ENCODE measurements around the gene CYP27B1. TPM values are rescaled to one million over a fixed set of nuclear protein-coding genes. Genes with fewer than 3 reads are reported as not detected.

The CYP27B1 gene, protein sequence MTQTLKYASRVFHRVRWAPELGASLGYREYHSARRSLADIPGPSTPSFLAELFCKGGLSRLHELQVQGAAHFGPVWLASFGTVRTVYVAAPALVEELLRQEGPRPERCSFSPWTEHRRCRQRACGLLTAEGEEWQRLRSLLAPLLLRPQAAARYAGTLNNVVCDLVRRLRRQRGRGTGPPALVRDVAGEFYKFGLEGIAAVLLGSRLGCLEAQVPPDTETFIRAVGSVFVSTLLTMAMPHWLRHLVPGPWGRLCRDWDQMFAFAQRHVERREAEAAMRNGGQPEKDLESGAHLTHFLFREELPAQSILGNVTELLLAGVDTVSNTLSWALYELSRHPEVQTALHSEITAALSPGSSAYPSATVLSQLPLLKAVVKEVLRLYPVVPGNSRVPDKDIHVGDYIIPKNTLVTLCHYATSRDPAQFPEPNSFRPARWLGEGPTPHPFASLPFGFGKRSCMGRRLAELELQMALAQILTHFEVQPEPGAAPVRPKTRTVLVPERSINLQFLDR
- 4.2 and 4.3 TPM in 2 replicates for total RNA-seq

DNA sequence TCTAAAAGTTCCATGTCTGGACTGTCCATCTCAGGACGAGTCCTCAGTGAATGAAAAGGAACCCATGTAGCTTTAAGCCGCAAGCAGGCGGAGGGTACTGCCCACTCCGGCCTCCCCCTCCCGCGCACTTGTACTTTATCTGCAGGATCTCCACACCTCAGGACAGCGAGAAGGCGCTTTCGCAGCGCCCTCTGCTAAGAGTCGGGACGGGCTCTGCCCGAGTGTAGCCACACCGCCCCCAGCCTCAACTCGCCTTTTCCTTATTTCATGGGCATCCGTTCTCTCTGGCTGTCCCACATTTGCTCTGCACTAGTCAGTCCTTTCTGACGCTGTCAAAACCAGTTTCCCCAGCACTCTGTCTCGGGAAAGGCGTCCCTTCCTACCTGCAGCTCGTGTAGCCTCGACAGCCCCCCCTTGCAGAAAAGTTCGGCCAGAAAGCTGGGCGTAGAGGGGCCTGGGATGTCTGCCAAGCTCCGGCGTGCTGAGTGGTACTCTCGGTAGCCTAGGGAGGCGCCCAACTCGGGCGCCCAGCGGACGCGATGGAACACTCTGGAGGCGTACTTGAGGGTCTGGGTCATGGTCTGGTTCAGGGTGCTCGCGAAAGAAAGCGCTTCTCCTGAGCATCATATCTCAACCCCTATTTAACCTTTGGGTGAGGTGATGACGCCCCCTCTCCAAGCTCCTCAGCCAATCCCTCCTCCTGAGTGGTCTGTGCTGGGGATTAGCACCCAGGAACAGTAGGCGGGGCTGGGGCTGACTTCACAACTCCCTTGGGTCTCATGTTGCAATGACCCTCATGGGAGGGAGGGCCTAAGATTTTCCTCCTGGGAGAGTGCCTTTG, at the start of gene CYP27B1:
CYP27B1 (minus strand) TSS at position 615 of the 841 bp plus-strand sequence; CDS start at position 578, 37 bp downstream.
- intact Hi-C loops (cut with micrococcal nuclease): no loop called here

DNA sequence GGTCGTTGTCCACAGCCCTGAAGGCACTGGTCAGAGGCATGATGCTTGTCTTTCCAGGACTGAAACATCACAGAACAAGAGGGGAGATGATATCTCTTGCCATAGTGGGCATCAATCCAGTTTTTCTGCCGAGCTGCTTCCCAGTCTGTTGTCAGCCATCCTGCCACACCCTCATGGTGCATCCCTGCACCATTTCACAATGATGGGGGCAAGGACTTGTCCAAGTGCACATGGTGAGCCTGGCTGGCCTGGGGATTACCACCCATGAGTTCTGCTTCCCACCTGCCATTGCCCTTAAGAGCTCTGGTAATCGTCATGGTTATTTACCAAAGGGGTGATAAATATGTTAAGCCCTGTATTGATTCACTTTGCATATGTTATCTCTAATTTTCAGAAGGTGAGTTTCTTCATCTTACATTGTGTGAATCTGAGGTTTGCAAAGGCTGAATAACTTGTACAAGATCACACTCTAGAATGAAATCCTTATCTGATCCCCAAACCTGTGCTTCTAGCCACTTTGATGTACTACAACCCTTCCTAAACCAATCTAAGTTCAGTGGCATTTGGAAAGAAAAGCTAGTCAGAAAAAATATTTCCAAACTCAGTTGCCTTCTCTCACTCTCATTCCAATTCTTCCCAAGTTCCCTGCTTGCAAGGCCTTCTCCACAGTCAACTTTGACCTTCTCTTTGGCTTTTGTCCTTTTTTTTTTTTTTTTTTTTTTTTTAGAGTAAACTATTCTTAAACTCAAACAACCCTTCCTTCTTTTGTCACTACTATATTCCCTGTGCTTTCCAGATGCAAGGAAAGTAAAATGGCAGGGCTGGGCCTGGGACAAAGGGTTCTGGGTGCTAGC, 49.4 kb upstream of the CYP27B1 start:
- intact Hi-C loops (cut with micrococcal nuclease): no loop called here

DNA sequence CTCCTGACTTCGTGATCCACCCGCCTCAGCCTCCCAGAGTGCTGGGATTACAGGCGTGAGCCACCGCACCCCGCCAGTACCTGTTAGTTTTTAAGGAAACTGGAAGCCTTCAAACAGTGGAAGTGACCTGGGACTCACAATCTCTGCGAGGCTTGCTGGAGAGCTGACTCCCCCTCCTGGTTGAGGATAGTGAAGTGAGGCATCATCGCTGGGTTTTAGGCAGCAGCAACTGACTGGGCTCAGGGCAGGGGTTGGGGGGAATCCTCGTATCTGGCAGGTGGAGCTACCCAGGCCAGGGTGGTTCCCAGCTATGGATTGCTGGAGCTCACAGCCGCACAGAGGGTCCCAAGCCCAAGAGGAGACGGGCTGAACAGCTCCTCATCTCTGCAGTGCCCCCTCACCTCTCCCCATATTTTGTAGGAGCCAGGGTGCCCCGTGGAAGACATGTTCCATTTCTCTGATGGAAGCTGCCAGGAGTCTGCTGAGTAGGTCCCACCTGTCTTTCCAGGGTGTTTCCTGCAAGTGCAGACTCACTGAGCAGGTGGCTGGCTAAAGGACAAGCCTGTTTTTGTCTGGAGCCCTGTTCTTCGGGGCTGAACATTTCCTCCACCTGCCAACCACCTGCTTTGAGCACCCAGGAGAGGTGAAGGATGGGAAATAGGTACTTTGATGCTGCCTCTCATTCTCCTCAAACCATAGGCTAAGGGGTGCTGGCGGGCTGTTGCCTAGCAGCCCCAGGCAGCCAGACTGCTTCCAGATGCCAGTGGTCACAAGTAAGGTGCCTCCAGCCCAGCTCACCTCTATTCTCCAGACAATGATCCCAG, 48.5 kb upstream of the CYP27B1 start:
- intact Hi-C loops (cut with micrococcal nuclease): no loop called here

DNA sequence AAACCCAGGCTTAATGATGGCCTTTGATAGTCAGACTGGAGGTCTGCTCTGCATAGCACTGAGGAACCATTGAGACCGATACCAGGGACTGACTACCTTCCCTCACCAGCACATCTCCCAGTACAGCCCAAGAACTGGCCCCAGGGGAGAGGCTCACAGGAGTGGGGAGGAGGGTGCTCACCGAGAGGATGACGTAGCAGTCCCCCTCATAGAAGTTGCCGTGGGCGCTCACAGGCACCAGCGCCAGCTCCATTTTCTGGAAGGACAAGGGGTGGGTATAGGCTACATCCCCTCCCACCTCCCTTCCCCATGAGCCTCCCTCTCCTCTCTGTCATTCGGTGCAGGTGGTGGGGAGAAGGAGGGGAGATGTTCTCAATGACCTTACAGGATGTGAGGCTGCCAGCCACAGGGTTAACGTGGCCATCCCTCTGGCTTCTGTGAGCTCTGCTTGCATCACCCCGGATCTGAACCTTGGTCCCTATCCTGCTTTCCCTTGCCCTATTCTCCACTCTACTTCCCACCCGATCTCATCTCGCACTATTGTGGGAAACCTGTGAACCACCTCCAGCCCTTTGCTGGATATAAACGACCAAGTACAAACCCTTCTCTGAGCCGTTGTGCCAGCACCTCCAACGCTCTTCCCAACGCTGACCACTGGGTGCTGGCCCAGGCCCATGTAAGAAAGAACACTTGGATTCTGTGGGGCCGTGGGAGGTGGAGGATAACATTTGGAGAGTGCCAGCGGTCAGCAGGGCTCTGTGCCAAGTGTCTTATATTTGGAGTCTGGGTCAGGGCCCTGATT, 47.3 kb upstream of the CYP27B1 start:
- intact Hi-C loops (cut with micrococcal nuclease): no loop called here

DNA sequence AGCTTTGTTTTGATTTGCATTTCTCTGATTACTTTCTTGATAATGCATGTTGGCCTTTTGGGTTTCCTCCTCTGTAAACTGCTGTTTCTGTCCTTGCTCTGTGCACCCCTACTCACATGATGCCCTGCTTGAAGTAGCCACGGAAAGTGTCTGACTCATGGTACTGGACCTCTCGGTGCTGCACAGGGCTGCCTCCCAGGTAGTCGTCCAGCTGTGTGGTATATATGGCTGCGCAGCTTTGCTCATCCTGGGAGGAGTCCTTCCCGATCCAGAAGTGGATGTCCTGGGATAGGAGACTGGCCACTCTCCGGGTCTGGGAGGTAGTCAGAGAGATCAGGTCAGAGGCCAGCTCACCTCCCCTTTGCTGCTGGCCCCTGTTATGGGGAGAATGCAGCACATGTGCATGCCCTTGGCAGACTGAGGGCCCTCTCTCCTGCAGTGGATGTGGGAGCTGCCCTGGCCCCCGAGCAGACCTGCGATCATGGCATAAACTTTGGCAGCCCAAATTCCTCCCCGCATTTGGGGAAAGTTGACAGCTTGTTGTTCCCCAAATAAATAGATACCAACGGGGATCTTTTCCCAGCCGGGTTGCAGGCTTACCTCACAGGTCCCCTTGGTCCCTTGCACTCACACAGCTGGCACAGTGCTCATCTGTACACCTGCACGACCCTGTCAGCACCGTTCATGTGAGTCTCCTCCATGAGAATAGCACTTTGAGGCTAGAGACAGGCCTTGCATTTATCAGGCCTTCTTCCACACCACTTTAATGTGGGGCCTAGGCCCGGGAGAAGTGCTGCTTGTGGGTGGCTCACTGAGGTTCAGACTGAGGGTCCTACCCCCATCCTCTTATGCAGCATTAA, 46.5 kb upstream of the CYP27B1 start:
- intact Hi-C loops (cut with micrococcal nuclease): no loop called here

DNA sequence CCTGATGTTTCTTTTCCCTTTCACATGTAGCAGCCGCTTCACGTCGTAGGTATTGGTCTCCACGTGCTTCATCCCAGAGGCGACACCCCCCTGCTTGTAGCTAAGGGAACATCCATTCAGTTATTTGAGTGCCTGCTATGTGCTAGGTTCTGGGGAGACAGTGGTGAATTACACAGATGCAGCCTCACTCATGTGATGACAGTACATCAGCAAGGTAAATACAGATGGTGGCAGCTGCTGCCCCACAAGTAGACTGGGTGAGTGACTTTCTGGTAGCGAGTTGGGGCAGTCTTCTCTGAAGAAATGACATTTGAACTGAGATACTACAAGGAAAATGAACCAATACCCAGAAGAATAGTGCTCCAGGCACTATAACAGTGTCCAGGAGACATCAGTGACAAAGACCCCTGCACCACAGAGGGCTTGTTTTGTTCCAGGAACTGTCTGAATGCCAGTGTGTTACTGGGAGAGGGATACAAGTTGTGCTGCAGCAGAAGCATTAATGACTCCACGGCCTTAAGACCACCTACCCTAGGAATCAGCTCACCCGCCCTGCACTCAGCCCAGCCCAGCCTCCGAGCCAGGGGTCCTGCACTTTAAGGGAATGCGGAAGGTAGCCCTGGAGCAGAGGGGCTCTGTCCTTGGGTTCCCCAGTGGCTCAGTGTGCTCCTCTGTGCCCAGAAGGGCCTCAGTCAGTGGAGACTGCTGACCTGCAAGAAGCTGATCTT, 44.3 kb upstream of the CYP27B1 start:
- intact Hi-C loops (cut with micrococcal nuclease): no loop called here

DNA sequence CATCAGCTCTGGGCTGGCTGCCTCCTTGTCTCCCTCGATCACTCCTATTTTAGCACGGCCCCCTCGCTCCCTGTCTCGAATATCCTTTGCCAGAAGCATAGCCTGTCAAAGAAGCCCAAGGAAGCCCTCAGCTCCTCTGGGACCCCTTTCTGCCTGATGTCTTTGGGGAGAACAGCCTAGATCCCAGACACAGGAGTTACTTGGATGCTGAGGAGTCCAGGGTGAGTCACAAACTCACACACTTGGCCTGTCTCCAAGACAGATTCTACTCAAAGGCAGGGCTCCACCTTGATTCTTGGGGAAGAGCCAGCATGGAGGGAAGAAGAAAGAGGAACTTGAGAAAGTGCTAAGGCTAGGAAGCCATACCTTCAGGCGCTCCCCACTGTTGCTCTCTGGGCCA, 43.6 kb upstream of the CYP27B1 start:
- intact Hi-C loops (cut with micrococcal nuclease): no loop called here

DNA sequence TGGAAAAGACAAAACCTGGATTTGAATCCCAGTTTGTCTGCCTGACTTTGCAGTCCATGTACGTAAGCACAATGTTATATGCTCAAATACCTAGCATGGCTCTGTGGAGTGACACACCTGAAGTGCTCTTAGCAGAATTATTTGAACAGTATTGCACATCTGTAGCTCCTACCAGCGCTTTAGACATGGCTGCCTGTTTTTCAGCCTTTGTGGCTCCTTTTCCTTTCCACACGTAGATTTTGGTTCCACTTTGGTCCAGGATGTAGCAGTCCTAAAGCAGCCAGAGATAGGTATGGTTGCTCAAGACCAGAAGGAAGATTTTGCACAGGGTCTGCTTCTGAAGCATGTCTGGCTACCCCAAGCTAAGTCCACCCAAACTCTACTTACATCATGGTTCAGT, 42.5 kb upstream of the CYP27B1 start:
- intact Hi-C loops (cut with micrococcal nuclease): no loop called here

DNA sequence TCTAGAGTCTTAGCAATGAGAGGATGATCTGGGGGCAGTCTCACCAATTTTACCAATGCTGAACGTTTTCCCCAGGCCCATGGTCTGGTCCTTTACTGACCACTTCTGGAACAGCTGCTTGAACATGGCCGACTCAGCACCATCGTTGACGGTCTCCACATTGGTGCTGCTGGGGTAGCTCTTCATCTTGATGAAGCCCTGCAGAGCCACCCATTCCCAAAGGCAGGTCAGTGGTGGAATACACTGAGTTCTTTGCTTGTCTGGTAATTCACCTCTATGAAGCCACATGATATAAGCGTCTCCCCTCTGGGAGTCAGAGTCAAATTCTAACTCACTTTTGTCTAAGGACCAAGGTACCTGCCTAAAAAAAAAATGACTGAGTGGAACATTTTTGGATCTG, 41.5 kb upstream of the CYP27B1 start:
- intact Hi-C loops (cut with micrococcal nuclease): no loop called here

GRCh38 chr12:57807285-57807684, 40.4 kb upstream of the CYP27B1 start:
- intact Hi-C loops (cut with micrococcal nuclease): no loop called here

- intact Hi-C loops (cut with micrococcal nuclease): no loop called here
Measured at GRCh38 chr12:57806677-57807076, 39.8 kb upstream of the CYP27B1 start.

GRCh38 chr12:57803319-57803893, 36.5 kb upstream of the CYP27B1 start:
- intact Hi-C loops (cut with micrococcal nuclease): loop anchor here (1.0 kb wide), 1 partner anchor 102 kb away; no protein-coding TSS in a partner anchor

DNA sequence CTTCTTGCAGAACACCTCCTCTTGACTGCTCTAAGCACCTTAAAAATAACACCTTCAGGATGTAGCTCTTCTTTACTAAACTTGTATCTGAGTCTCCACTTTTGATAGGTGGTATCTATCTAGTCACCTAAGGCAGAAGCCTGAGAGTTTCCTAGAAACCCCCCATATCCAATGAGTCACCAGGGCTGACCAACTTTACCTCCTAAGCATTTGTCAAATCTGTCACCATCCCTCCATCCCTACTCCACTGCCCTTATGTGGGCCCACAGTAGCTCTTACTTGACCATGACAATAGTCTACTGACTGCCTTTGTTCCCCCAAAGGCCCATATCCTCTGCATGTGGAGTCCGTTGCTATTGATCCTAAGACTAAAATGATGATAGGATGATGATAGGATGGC, 35.7 kb upstream of the CYP27B1 start:
- intact Hi-C loops (cut with micrococcal nuclease): loop anchor here (1.0 kb wide), 1 partner anchor 103 kb away; no protein-coding TSS in a partner anchor

GRCh38 chr12:57800965-57801364, 34.1 kb upstream of the CYP27B1 start:
- intact Hi-C loops (cut with micrococcal nuclease): no loop called here

GRCh38 chr12:57797933-57798332, 31.1 kb upstream of the CYP27B1 start:
- intact Hi-C loops (cut with micrococcal nuclease): no loop called here

DNA sequence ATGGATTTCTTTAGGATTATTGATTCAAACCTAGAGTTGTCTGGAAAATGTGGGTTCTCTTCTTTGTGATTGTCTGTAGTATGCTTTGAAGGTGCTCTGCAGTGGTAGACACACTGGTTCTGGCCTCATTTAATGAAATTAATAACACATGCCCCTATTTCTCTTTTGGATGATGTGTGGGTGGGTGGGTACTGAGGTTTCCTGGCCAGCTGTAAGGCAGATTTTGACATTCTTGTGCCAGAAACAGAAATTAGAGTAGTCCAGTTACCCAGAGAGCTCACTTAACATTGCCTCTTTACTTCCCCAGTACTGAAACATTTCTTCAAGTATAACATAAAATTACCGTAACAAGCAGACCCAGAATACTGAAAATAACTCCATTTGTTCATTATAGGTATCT, 30.1 kb upstream of the CYP27B1 start:
- intact Hi-C loops (cut with micrococcal nuclease): no loop called here

- intact Hi-C loops (cut with micrococcal nuclease): no loop called here
Measured at GRCh38 chr12:57795354-57795753, 28.5 kb upstream of the CYP27B1 start.
